Breast epithelium (tissue), 3 donors: ENCODE measurements around the gene SH3TC1.

Experiments
- POLR2A ChIP-seq: fragments of 450-650 bp; IDR thresholded peaks from one replicate; pipeline ENCODE4 v1.6.1; 2016; ENCODE audit warnings: antibody characterized with exemption, mild to moderate bottlenecking, moderate library complexity
- POLR2AphosphoS5 ChIP-seq, 3 donors: sonication (generic); formaldehyde crosslinking; IDR thresholded peaks; one replicate each; pipeline ENCODE4 v1.6.1; 2017; ENCODE audit warnings: antibody characterized with exemption in 3 of 3

DNA sequence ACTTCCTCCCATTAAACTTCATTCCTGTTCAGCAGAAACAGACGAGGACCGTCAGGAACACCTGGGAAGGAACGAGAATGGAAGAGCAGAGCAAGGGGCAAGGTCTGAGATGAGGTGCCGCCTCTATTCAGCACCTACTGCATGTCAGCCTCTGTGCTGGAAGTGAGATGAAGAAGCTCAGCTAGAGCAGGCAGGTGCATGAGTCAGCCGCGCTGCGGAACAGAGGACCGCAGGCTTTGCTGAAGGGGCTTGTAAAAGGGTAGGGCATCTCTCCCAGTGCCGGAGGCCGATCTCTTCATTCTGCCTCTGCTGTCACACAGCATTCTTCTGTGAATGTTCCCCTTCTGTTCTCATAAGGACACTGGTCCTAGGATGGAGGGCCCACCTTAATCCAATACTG is 34.4 kb upstream of the SH3TC1 start:
- TF ChIP-seq POLR2AphosphoS5 (IDR thresholded peaks at IDR 0.05) (no peak), POLR2A (no peak)
